Neuronal stem cell (in vitro differentiated cells): ENCODE measurements around the gene MFAP3.
"Not testable (repeated sequence)": the region's sequence is repeated elsewhere in the genome, so short reads cannot be mapped to it uniquely, and the experiment has no call there.

Experiments
- DNase-seq: peaks from one replicate; pipeline ENCODE4 v3.0.0-alpha.2; 2013; ENCODE audit warnings: low spot score
- H2AFZ ChIP-seq: one replicate; pipeline ENCODE4 v1.6.1; 2013; ENCODE audit warnings: mild to moderate bottlenecking, low read length, inconsistent platforms
- H2AK5ac ChIP-seq: 2 replicates; pipeline ENCODE4 v1.6.1; 2013; ENCODE audit warnings: low read depth, mild to moderate bottlenecking, inconsistent platforms, low read length, moderate library complexity, mixed read lengths
- H2BK120ac ChIP-seq: 2 replicates; pipeline ENCODE4 v1.6.1; 2013; ENCODE audit warnings: low read depth, mild to moderate bottlenecking, inconsistent platforms, low read length, moderate library complexity, mixed read lengths
- H2BK12ac ChIP-seq: one replicate; pipeline ENCODE4 v1.6.1; 2013; ENCODE audit warnings: low read length, inconsistent platforms
- H2BK15ac ChIP-seq: 2 replicates; pipeline ENCODE4 v1.6.1; 2013; ENCODE audit warnings: mild to moderate bottlenecking, low read length, inconsistent platforms, mixed read lengths
- H2BK5ac ChIP-seq: one replicate; pipeline ENCODE4 v1.6.1; 2013; ENCODE audit warnings: inconsistent platforms, mild to moderate bottlenecking, low read length, moderate library complexity
- H3K14ac ChIP-seq: one replicate; pipeline ENCODE4 v1.6.1; 2013; ENCODE audit warnings: low read length, inconsistent platforms
- H3K18ac ChIP-seq: 2 replicates; pipeline ENCODE4 v1.6.1; 2013; ENCODE audit warnings: low read length, inconsistent platforms
- H3K23ac ChIP-seq: 2 replicates; pipeline ENCODE4 v1.6.1; 2013; ENCODE audit warnings: low read depth, mild to moderate bottlenecking, mixed read lengths, low read length, inconsistent platforms; ENCODE audit not compliant: poor library complexity
- H3K27ac ChIP-seq: replicated peaks from 3 replicates; pipeline ENCODE4 v1.5.1; 2013; ENCODE audit warnings: low read length, inconsistent platforms
- H3K27me3 ChIP-seq, 3 experiments: 2 replicates each; pipeline ENCODE4 v1.6.1; 2013; ENCODE audit warnings: low read length in 3 of 3, mild to moderate bottlenecking in 2 of 3, inconsistent platforms in 1 of 3, low read depth in 1 of 3, mixed read lengths in 1 of 3, moderate library complexity in 1 of 3; ENCODE audit not compliant: control insufficient read depth in 3 of 3, insufficient read depth in 3 of 3
- H3K36me3 ChIP-seq, 2 donors: replicated peaks in 1 of 2; 2 replicates each; pipeline ENCODE4 v1.6.1; 2013; ENCODE audit warnings: low read length in 2 of 2; ENCODE audit not compliant: control insufficient read depth in 2 of 2, insufficient read depth in 2 of 2
- H3K4ac ChIP-seq: 2 replicates; pipeline ENCODE4 v1.6.1; 2013; ENCODE audit warnings: inconsistent platforms, mild to moderate bottlenecking, low read length, moderate library complexity
- H3K4me1 ChIP-seq, 2 donors: 1 replicate in 1 of 2; 2 replicates in 1 of 2; pipeline ENCODE4 v1.6.1; 2013; ENCODE audit warnings: low read length in 2 of 2, low read depth in 1 of 2; ENCODE audit not compliant: control insufficient read depth in 2 of 2, insufficient read depth in 1 of 2
- H3K4me2 ChIP-seq: one replicate; pipeline ENCODE4 v1.6.1; 2013; ENCODE audit warnings: mild to moderate bottlenecking, low read length, inconsistent platforms; ENCODE audit not compliant: insufficient read depth, poor library complexity, severe bottlenecking
- H3K4me3 ChIP-seq, 2 donors: 2 replicates each; pipeline ENCODE4 v1.5.1; 2013; ENCODE audit warnings: low read length in 2 of 2, mild to moderate bottlenecking in 2 of 2, inconsistent platforms in 1 of 2, moderate library complexity in 1 of 2
- H3K79me1 ChIP-seq: one replicate; pipeline ENCODE4 v1.6.1; 2013; ENCODE audit warnings: low read depth, mild to moderate bottlenecking, inconsistent platforms, low read length, moderate library complexity
- H3K9ac ChIP-seq: one replicate; pipeline ENCODE4 v1.6.1; 2013; ENCODE audit warnings: mild to moderate bottlenecking, low read depth, low read length, inconsistent platforms; ENCODE audit not compliant: poor library complexity
- H3K9me3 ChIP-seq, 2 donors: replicated peaks in 1 of 2; 2 replicates each; pipeline versions ENCODE3 to v1.6.1; 2013; ENCODE audit warnings: low read length in 2 of 2, mild to moderate bottlenecking in 2 of 2, inconsistent platforms in 1 of 2, low read depth in 1 of 2, mixed read lengths in 1 of 2, moderate library complexity in 1 of 2; ENCODE audit not compliant: control insufficient read depth in 2 of 2, insufficient read depth in 1 of 2
- H4K8ac ChIP-seq: one replicate; pipeline ENCODE4 v1.6.1; 2013; ENCODE audit warnings: low read depth, mild to moderate bottlenecking, inconsistent platforms, low read length, moderate library complexity
- H4K91ac ChIP-seq: one replicate; pipeline ENCODE4 v1.6.1; 2013; ENCODE audit warnings: low read length, low read depth, mild to moderate bottlenecking, inconsistent platforms; ENCODE audit not compliant: poor library complexity
- WGBS, 2 donors: extraction: QIAGEN DNeasy Blood & Tissue Kit; methylation state at CpG; one replicate each; pipeline ENCODE4 v1.1.7; 2013; ENCODE audit warnings: missing lambda C conversion rate in 2 of 2, mixed read lengths in 1 of 2; ENCODE audit not compliant: insufficient read length in 2 of 2, insufficient replicate concordance in 1 of 2; ENCODE audit errors: extremely low coverage in 2 of 2; 5-methylcytosine and 5-hydroxymethylcytosine counted together

The MFAP3 gene

GRCh38 chr5:154060606-154061005 lies 21.8 kb downstream of the MFAP3 start:
- Histone ChIP-seq H2BK5ac (no peak overlapping the region), H2BK12ac (no peak overlapping the region), H2AFZ (no peak overlapping the region), H3K18ac (no peak overlapping the region), H3K4me1 (peaks cover 8% of the 10 kb centered on the region in 2 donors), H3K27me3 (no peaks in the 10 kb centered on the region), H2AK5ac (no peak overlapping the region), H3K4me3 (no peak overlapping the region), H3K14ac (no peak overlapping the region), H2BK120ac (no peak overlapping the region), H3K36me3 (peaks cover 2 to 15% of the 10 kb centered on the region in 2 donors), H3K9ac (no peak overlapping the region), H3K4me2 (no peak overlapping the region), H4K8ac (no peak overlapping the region), H2BK15ac (no peak overlapping the region), H3K27ac (no peak overlapping the region), H3K23ac (no peak overlapping the region), H3K79me1 (no peaks in the 10 kb centered on the region), H3K9me3 (no peaks in the 10 kb centered on the region), H3K4ac (no peak overlapping the region), H4K91ac (no peak overlapping the region)
- no CpG with 5 or more reads among the region's 3 CpGs for WGBS, 2 donors
- DNase-seq: no peak

DNA sequence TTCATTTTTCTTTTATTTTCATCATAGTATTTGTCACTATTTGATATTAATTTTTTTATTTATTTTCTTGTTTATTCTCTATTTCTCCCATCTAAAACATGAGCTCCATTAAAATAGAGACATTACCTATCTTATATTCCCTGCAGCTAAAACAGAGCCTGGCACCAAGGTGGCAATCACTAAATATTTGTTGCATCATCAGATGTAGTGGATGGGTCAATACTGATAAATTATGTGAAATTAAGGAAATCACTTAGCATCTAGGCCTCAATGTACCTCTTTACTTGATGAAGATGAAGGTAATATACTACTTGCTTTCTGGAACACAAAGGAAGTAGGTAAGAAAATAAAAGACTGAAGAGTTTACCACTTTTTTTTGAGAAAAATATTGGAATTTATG lies 24.6 kb downstream of the MFAP3 start:
- Histone ChIP-seq H3K27ac (no peak overlapping the region), H3K4me2 (no peak overlapping the region)

GRCh38 chr5:154065971-154066370 lies 27.2 kb downstream of the MFAP3 start:
- Histone ChIP-seq H2AFZ (no peak overlapping the region), H3K4me2 (no peak overlapping the region), H3K9ac (no peak overlapping the region), H3K18ac (no peak overlapping the region), H3K36me3 (no peaks in the 10 kb centered on the region), H2BK120ac (no peak overlapping the region), H3K27ac (no peak overlapping the region), H2BK15ac (no peak overlapping the region), H4K91ac (no peak overlapping the region), H2BK12ac (no peak overlapping the region), H3K27me3 (no peaks in the 10 kb centered on the region), H2BK5ac (no peak overlapping the region), H3K9me3 (no peaks in the 10 kb centered on the region), H4K8ac (no peak overlapping the region), H3K79me1 (no peaks in the 10 kb centered on the region), H3K4ac (no peak overlapping the region), H2AK5ac (no peak overlapping the region), H3K23ac (no peak overlapping the region), H3K4me1 (no peaks in the 10 kb centered on the region), H3K14ac (no peak overlapping the region), H3K4me3 (no peak overlapping the region)
- DNase-seq: no peak

More for the DNA sequence above, 24.6 kb downstream of the MFAP3 start:
- Histone ChIP-seq H2AK5ac (no peak overlapping the region), H2BK15ac (no peak overlapping the region), H3K23ac (no peak overlapping the region), H3K4ac (no peak overlapping the region), H2AFZ (no peak overlapping the region), H3K9me3 (no peaks in the 10 kb centered on the region), H2BK120ac (no peak overlapping the region), H3K36me3 (no peaks in the 10 kb centered on the region), H3K4me3 (no peak overlapping the region), H3K27me3 (no peaks in the 10 kb centered on the region), H4K8ac (no peak overlapping the region), H2BK5ac (no peak overlapping the region), H4K91ac (no peak overlapping the region), H3K4me1 (peaks cover 6 to 8% of the 10 kb centered on the region in 2 donors), H3K14ac (no peak overlapping the region), H3K18ac (no peak overlapping the region), H3K9ac (no peak overlapping the region), H2BK12ac (no peak overlapping the region), H3K79me1 (no peaks in the 10 kb centered on the region)
- no peak for DNase-seq

DNA sequence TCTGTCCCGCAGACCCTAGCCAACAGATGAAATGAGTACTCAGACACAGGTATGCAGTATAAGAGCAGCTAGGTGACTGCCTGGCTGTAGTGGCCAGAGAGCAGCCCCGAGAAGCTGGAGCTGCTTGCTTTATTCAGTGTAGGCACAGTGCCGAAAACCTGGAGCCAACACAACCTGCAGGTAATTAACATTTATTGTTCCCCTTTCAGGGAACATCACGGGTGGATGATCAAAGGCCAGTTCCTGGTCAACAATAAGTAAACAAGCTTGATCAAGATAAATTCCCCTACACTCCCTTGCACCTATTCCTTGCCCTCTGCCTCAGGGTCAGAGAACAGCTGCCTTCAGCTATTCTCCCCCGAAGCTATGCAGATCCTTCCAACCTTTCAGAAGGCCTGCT lies 31.1 kb downstream of the MFAP3 start:
- H3K79me1 ChIP-seq, H3K18ac ChIP-seq: not testable (repeated sequence)
- WGBS, 2 donors: no CpG with 5 or more reads among the region's 5 CpGs

More for the DNA sequence above, 31.1 kb downstream of the MFAP3 start:
- H3K4me3 ChIP-seq, H4K8ac ChIP-seq, H2AFZ ChIP-seq, H3K4ac ChIP-seq, H3K36me3 ChIP-seq, H3K23ac ChIP-seq, H3K4me1 ChIP-seq, H3K27ac ChIP-seq, H3K14ac ChIP-seq, H2BK5ac ChIP-seq, H3K9ac ChIP-seq, H2BK12ac ChIP-seq, H3K9me3 ChIP-seq, H4K91ac ChIP-seq, H3K27me3 ChIP-seq, H2AK5ac ChIP-seq, H3K4me2 ChIP-seq, H2BK120ac ChIP-seq, DNase-seq, H2BK15ac ChIP-seq: not testable (repeated sequence)
